Lower leg skin (tissue), 4 donors: ENCODE measurements around the gene EDA. TPM values are rescaled to one million over a fixed set of nuclear protein-coding genes. Genes with fewer than 3 reads are reported as not detected.

Source experiments
- DNase-seq, 2 donors: peaks; one replicate each; pipeline ENCODE4 v3.0.0-alpha.2; 2019; ENCODE audit warnings: low spot score in 2 of 2
- H3K4me3 ChIP-seq: fragments of 200-600 bp; sonication (generic); 2 replicates; pipeline ENCODE4 v1.5.1; 2017; ENCODE audit warnings: mild to moderate bottlenecking, low read depth; ENCODE audit not compliant: poor library complexity, severe bottlenecking
- CTCF ChIP-seq, 3 donors: fragments of 450-650 bp; IDR thresholded peaks; one replicate each; pipeline ENCODE4 v1.5.1; 2016; ENCODE audit warnings: antibody characterized with exemption in 3 of 3, mild to moderate bottlenecking in 3 of 3, moderate library complexity in 2 of 3
- POLR2A ChIP-seq, 2 donors: fragments of 450-650 bp; IDR thresholded peaks; one replicate each; pipeline ENCODE4 v1.6.1; 2016 to 2017; ENCODE audit warnings: antibody characterized with exemption in 2 of 2, mild to moderate bottlenecking in 1 of 2, moderate library complexity in 1 of 2
- WGBS, 2 donors: methylation state at CpG; one replicate each; pipeline ENCODE4 v1.1.5; 2018; 5-methylcytosine and 5-hydroxymethylcytosine counted together
- intact Hi-C: fragments of 100-400 bp; cut with DNase I; formaldehyde crosslinking; loops from one replicate; pipeline ENCODE4 v1.15.0; 2023; ENCODE audit warnings: low total_unique reads
- total RNA-seq, 4 donors: library from RNA; depleted of rRNA; stranded (reverse); fragments of >200 nt; gene quantifications; one replicate each; pipeline ENCODE4 v1.1.0, GENCODE V29; 2016

The EDA gene
- total RNA-seq, 4 donors from 2014 or later = 3.0 to 9.9 (median 4.5) TPM

- no peak for DNase-seq
- no peak for TF ChIP-seq POLR2A (IDR thresholded peaks at IDR 0.05)
- TF ChIP-seq CTCF (IDR thresholded peaks at IDR 0.05) = no peak
- no peak overlapping the region for H3K4me3 ChIP-seq
- intact Hi-C loops = no loop called here
Measured at GRCh38 chrX:69674891-69675290, 59.0 kb downstream of the EDA start.

- TF ChIP-seq POLR2A (IDR thresholded peaks at IDR 0.05) (no peak), CTCF (IDR thresholded peaks at IDR 0.05) (no peak)
- no peak for DNase-seq
- 60 to 69% methylated on average over 2 of the region's 2 CpGs for WGBS, 2 donors
- H3K4me3 ChIP-seq = no peak overlapping the region
- intact Hi-C loops = no loop called here
Measured at GRCh38 chrX:69705818-69706217, 89.9 kb downstream of the EDA start.

GRCh38 chrX:69718102-69718501, 102.2 kb downstream of the EDA start:
- no peak overlapping the region for H3K4me3 ChIP-seq
- intact Hi-C loops = no loop called here
- whole genome bisulfite sequencing, 2 donors = 73 to 94% methylated on average over 1 of the region's 1 CpG
- no peak for TF ChIP-seq POLR2A (IDR thresholded peaks at IDR 0.05)
- no peak for TF ChIP-seq CTCF (IDR thresholded peaks at IDR 0.05)
- DNase-seq = no peak

- TF ChIP-seq CTCF (IDR thresholded peaks at IDR 0.05) (no peak), POLR2A (IDR thresholded peaks at IDR 0.05) (no peak)
- H3K4me3 ChIP-seq = no peak overlapping the region
- no peak for DNase-seq
- 59 to 65% methylated on average over 2 of the region's 2 CpGs for WGBS, 2 donors
- intact Hi-C loops = no loop called here
Measured at GRCh38 chrX:69724307-69724706, 108.4 kb downstream of the EDA start.

GRCh38 chrX:69740317-69740716, 124.4 kb downstream of the EDA start:
- intact Hi-C loops = no loop called here
- no peak for TF ChIP-seq CTCF (IDR thresholded peaks at IDR 0.05)
- TF ChIP-seq POLR2A (IDR thresholded peaks at IDR 0.05) = no peak
- DNase-seq = no peak
- no peak overlapping the region for H3K4me3 ChIP-seq

- DNase-seq = no peak
- intact Hi-C loops = no loop called here
- TF ChIP-seq POLR2A (IDR thresholded peaks at IDR 0.05) (no peak), CTCF (IDR thresholded peaks at IDR 0.05) (no peak)
- no peak overlapping the region for H3K4me3 ChIP-seq
Measured at GRCh38 chrX:69741721-69742120, 125.8 kb downstream of the EDA start.
